ENCODE measurements around the gene KCNQ4.

DNA sequence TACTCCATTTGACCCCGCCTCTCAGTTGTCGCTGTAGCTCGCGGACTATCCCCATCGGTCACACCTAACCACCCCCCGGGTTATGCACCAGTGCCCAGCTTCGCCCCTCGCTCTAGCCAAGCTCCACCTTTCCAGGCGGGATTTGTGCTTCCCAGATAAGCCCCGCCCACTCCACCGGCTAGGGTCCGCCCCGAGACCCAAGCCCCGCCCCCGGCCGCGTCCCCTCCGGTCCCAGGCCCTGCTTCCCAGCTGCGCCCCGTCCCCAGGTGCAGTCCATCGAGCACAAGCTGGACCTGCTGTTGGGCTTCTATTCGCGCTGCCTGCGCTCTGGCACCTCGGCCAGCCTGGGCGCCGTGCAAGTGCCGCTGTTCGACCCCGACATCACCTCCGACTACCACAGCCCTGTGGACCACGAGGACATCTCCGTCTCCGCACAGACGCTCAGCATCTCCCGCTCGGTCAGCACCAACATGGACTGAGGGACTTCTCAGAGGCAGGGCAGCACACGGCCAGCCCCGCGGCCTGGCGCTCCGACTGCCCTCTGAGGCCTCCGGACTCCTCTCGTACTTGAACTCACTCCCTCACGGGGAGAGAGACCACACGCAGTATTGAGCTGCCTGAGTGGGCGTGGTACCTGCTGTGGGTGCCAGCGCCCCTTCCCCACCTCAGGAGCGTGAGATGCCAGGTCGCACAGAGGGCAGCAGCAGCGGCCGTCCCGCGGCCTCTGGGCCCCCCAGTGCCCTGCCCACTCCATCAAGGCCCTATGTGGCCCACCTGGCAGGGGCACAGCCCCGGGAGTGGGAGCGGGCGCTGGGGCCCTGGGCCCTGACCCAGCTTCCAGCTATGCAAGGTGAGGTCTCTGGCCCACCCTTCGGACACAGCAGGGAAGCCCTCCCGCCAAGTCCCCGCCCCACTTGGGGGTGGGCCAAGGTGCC is 54.7 kb downstream of the KCNQ4 start:
- TF ChIP-seq, protein P1, sequence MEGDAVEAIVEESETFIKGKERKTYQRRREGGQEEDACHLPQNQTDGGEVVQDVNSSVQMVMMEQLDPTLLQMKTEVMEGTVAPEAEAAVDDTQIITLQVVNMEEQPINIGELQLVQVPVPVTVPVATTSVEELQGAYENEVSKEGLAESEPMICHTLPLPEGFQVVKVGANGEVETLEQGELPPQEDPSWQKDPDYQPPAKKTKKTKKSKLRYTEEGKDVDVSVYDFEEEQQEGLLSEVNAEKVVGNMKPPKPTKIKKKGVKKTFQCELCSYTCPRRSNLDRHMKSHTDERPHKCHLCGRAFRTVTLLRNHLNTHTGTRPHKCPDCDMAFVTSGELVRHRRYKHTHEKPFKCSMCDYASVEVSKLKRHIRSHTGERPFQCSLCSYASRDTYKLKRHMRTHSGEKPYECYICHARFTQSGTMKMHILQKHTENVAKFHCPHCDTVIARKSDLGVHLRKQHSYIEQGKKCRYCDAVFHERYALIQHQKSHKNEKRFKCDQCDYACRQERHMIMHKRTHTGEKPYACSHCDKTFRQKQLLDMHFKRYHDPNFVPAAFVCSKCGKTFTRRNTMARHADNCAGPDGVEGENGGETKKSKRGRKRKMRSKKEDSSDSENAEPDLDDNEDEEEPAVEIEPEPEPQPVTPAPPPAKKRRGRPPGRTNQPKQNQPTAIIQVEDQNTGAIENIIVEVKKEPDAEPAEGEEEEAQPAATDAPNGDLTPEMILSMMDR (IDR thresholded peaks at IDR 0.05) = no peak
- TF ChIP-seq EZH2phosphoT487 (IDR thresholded peaks at IDR 0.05) = no peak

All from neural progenitor cell (in vitro differentiated cells).